Measurements from ENCODE around the gene SLC12A3.
"Not testable (repeated sequence)": the region's sequence is repeated elsewhere in the genome, so short reads cannot be mapped to it uniquely, and the experiment has no call there.

Gene SLC12A3

DNA sequence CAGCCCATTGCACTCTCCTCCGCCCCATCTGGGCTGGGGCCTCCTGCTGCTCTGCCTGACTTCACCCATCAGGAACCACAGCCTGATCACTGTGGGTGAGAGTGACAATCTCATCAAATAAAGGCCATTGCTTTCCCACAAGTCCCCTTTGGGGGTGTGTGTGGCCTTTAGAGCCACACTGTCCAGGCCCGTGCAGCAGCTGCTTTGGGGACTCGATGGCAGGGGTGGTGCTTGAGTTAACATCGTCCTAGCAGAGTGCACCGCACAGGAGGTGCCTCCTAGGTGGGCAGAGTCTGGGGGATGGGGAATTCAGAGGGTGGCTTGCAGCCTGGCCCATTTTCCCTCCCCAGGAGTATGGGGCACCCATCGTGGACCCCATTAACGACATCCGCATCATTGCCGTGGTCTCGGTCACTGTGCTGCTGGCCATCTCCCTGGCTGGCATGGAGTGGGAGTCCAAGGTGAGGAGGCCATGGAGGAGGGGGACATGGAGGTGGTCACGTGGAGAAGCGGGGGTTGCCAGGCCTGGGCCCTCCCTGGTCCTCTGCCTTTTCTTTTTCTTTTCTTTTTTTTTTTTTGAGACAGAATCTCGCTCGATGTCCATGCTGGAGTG is 5.4 kb downstream of the SLC12A3 start:
- no peak for DNase-seq

DNA sequence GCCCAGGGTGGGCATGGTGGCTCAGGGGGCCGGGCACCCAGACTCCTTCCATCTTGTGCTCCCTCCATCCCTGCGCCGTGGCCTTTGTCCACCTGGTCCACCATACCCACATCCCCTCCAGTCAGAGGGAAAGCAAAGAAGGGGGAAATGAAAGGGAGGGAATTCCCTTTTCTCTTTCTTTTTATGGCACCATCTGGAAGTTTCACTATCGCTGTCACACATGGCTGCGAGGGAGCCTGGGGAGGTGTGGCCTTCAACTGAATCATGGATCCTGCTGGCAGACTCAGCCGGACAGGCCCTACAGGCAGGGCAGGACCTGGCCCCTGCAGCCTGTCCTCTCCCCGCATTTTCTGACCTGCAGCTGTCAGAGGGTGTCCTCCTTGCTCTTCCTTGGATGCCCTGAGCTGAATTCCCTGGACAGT is 6.2 kb downstream of the SLC12A3 start:
- no peak for DNase-seq

DNA sequence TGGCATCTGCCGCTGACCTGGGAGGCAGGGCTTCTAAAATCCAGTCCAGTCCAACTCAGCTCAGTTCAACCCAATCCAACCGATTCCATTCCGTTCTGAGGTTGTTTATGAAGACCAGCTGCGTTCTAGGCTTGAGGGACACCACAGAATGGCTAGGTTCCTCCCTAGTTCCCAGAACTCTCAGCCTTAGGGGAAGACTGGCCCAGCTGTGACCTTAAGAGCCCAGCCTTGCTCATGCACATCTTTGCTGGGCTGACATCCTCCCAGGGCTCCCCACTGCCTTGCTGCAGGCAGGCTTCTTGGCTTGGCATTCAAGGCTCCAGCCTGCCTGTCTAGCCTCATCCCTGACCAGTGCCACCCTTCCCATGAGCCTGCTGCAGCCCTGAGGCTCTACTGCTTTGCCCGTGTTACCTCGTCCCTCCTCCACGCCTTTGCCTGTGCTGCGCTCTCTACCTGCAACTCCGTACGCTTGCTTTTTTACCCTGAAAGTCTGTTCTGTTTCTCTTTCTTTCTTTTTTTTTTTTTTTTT is 7.9 kb downstream of the SLC12A3 start:
- DNase-seq = no peak

DNA sequence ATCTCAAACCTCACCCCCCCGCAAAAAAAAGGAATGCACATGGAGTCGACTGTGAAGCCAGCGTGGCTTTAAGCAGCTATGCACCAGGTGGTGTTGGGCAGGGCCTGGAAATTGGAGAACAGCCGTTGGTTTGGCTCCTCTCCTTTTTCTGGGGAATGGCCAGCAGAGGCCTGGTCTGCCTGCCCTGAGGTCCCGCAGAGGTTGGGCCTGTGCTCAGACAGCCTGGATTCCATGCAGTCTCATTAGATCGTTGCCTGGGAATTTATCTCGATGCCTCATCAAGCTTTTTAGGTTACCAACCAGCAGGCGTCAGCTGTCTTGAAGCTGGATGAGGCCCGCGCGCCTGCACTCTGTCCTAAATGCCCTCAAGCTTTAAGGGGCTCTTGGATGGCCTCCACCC is 9.8 kb downstream of the SLC12A3 start:
- no peak for DNase-seq

DNA sequence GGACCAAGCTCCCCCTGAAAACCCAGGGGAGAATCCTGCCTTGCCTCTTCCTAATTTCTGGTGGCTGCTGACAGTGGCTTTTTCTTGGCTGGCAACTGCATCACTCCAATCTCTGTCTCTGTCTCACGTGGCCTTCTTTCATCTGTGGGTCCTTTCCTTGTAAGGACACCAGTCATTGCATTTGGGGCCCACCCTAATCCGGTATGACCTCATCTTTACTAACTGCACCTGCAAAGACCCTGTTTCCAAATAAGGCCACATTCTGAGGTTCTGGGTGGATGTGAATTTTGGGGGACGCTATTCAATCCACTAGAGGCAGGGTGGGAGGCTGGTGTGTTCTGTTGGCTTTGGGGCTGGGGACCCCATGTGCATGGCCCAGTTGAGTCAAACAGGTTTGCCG is 11.0 kb downstream of the SLC12A3 start:
- DNase-seq = no peak

DNA sequence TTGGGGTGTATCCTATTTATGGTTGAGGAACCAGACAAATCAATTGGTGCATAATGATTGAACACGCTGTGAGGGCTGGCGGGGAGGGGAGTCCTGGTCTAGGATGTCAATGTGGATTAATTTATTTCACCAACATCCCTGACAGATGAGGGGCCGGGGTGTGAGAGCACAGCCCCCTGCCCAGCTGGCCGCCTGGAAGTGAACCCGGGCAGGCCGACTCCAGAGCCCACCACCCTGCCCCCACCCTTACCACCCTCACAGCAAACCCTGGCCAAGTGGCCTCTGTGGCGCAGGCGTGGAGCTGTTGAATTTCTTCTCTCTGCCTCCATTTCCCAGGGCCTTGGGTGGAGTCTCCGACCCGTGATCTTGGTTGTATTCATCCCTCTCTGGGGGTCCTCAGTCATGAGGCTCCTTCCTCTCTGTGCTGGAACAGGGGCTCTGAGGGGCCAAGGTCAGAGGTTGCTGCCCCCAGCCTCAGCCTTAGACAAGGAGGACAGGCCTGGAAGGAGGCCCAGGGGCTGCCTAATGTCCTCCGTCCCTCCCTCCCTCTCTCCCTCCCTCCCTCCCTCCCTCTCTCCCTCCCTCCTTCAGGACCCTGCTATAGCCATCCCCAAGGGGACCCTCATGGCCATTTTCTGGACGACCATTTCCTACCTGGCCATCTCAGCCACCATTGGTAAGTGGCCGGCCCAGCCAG is 12.6 kb downstream of the SLC12A3 start:
- DNase-seq = no peak

DNA sequence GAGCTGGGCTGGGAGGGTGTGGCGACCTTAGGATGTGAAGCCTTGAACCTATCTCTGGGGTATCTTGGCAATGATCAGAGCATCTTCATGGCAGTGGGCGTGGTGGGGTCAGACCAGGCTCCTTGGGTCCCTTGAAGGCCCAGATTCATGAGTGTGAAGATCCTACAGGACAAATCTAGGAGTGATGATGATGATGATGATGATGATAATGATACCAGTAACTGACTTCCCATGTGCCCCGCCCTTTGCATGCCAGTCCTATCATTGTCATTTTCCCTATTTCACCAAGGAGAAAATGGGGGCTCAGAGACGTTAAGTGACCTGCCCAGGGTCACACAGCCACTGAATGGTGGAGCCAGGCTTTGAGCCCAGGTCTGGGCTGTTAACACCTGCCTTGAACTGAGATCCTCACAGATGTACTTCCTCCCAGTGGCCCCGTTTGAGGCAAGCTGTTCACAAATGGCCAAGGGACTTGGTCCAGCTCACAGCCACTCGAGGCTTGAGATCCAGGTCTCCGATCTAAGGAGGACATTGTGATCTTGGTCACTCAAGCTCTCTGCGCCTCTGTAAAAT is 13.4 kb downstream of the SLC12A3 start:
- DNase-seq = no peak

DNA sequence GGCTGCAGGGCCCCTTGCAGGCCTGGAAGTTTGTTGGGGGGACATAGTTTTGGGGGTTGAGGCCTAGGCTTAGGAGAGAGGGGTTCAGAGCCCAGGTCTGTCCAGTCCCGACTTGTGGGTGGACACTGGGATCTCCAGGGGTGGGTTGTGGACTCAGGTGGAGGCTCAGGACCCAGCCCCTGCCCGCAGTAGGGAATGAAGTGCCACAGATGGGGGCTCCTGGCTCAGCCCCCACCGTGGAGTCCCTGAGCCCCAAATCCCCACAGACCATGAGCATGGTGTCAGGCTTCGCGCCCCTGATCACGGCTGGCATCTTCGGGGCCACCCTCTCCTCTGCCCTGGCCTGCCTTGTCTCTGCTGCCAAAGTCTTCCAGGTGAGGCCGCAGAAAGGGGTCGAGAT is 14.3 kb downstream of the SLC12A3 start:
- no peak for DNase-seq

DNA sequence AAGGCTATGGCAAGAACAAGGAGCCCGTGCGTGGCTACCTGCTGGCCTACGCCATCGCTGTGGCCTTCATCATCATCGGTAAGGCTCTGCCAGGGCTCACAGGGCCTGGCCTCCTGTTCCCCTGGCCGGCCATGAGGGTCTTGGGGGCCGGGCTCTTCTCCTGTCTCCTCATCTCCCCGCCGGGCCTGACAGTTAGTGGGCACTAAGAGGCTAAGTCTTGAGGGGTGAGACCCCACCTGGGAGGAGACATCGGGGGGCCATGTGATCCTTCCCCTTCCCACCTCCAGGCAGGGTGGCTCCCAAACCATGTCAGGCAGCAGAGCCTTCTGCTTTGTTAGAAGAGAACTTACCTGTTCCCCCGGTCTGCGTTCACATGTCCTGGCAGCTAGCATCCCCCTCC is 15.2 kb downstream of the SLC12A3 start:
- DNase-seq = no peak

DNA sequence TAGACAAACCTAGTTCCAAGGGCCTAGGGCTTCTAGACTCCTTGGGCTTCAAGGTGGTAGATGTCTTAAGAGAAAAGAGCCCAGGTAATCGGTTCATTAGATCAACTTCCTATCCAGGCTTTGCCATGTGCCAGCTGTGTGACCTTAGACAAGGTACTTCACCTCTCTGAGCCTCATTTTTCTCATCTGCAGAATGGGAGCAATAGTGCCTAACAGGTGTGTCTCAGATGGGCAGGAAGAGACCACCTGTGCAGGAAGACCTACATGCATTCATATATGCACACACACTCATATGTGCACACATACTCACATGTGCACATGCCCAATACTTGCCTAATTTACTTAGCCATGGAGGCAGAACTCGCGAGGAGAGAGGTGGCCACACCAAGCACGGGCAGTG is 15.7 kb downstream of the SLC12A3 start:
- no peak for DNase-seq

DNA sequence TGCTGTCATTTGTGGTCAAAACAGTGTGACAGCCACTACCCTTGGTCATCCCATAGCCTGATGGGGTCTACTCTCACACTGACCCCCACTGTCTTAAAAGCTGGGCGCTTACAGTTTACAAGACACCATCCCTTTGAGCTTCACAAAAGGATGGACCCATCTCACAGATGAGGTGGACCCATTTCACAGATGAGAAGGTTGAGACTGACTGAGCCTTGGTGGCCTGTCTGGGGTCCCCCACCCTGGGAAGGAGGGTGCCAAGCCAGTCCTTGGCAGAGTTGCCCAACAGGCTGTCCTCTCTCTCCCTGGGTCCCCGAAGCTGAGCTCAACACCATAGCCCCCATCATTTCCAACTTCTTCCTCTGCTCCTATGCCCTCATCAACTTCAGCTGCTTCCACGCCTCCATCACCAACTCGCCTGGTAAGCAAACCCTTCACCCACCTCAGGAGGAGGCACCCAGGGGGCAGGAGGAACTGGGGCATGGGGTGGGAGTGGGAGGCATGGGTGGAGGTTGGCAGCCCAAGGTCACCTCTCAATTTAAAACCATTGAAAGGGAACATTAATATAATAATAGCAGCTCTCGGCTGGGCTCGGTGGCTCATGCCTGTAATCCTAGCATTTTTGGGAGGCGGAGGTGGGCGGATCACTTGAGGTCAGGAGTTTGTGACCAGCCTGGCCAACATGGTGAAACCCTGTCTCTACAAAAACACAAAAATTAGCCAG is 17.2 kb downstream of the SLC12A3 start:
- DNase-seq = no peak

DNA sequence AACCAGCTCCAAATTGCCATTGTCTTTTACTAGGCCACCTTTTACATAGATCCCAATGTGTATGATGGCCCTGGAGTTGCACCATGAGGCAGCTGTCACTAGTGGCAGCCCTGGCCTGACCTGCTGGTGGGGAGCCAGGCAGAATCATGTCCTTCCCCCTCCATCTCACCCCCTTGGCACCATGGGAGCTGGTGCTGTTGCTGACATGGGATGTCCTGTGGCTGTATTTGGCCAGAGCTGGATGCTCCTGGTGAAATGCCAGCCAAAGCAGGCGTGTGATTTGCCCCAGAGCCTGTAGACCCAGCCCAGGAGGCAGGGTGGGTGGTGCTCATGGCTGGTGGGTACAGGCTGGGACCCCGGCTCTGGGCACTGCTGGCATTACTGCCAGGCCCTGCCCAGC is 18.6 kb downstream of the SLC12A3 start:
- DNase-seq = no peak

DNA sequence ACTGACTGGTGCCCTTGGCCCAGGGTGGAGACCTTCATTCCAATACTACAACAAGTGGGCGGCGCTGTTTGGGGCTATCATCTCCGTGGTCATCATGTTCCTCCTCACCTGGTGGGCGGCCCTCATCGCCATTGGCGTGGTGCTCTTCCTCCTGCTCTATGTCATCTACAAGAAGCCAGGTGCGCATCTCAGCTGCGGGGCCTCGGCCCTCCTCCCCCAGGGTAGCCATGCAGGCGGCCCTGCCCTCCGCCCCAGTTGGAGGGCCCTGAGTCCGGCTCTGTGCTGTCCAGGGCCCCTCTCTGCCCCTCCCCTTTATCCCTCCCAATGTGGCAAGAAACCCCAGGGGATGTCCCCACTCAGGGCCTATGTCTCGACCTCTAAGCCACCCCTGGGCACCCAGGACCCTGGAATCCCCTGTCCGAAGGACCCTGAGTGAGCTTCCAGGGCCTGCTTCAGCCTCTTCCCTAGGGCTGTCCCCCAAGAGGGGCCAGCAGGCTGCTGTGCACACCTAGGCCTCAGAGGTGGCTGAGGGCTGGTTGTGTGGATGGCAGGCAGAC is 19.1 kb downstream of the SLC12A3 start:
- DNase-seq = no peak

DNA sequence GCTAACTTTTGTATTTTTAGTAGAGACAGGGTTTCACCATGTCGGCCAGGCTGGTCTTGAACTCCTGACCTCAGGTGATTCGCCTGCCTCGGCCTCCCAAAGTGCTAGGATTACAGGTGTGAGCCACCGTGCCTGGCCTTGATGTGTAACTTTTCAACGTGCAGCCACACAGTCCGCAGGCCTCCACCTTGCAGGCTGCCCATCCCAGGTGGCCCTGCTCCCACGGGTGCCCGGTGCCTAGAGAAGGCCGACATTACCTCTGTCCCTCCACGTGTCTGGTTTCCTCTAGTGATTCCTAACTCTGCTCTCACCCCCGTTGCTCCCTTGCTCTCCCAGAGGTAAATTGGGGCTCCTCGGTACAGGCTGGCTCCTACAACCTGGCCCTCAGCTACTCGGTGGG is 19.9 kb downstream of the SLC12A3 start:
- not testable (repeated sequence) for DNase-seq

DNA sequence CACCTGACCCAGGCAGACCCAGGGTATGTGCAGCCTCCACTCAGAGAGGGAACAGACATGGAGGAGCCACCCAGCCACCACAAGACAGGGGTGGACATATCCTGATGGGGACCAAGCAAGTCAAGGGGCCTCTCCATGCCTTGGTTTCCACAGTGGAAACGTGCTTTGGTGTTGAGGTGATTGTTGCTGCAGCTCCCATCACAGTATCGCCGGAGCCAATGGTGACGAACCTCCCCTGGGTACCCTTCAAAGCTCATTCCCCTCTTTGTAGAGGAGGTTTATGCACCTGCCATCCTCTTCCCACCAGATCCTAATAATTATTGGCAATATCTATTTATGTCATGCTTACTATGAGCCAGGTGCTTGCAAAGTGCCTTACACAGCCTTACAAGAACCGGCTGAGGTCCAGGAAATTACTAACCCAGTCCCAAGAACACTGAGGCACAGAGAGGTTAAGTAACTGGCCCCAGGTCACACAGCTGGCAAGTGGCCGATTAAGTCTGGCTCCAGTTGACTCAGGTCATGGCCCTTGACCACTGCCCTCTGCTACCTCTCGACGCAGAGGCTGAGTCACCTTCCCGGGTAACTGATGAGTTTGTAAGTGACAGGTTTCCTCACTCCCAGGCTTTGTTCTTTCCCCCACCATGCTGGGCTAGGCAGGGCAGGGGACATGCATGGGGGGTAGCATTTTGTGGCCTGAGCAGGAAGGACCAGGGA is 20.6 kb downstream of the SLC12A3 start:
- DNase-seq = no peak

DNA sequence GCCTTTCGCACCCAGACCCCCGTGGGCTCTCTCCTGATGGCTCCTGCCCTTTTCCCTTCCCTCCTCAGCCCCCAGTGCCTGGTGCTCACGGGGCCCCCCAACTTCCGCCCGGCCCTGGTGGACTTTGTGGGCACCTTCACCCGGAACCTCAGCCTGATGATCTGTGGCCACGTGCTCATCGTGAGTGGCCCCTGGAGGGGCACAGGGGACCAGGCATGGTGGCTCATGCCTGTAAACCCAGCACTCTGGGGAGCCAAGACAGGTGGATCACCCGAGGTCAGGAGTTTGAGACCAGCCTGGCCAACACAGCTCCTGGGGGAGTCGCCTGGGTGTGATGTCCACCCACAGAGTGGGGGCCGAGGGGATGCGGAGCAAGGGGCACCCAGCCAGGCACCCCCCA is 21.3 kb downstream of the SLC12A3 start:
- no peak for DNase-seq

DNA sequence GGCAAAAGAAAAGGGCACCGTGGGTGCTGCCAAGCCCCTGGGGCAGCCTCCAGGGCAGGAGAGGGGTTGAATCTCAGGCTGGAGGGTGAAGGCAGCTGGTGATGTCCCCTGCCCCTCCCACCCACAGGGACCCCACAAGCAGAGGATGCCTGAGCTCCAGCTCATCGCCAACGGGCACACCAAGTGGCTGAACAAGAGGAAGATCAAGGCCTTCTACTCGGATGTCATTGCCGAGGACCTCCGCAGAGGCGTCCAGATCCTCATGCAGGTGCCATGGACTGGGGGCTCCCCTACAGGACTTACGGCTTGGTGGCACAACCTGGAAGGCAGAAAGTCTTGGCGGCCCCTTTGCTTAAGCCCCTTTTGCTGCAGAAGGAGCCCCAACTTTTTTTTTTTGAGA is 21.8 kb downstream of the SLC12A3 start:
- no peak for DNase-seq

DNA sequence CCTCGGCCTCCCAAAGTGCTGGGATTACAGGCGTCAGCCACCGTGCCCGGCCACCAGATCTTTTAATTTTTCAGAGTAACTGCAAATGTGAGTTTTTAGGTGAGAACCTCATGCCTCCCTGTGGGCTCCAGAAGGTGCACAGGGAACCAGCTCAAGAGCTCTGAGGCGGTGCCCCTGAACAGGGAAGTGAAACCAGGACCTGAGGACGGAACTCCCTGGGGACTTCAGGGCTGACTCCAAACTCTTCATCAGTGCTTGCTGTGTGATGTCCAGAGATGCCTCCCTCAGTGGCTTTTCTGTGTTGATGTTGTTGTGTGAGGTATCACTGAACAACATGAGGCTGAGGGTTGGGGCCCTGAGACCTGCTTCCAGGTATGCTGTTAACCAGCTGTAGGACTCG is 23.8 kb downstream of the SLC12A3 start:
- no peak for DNase-seq

DNA sequence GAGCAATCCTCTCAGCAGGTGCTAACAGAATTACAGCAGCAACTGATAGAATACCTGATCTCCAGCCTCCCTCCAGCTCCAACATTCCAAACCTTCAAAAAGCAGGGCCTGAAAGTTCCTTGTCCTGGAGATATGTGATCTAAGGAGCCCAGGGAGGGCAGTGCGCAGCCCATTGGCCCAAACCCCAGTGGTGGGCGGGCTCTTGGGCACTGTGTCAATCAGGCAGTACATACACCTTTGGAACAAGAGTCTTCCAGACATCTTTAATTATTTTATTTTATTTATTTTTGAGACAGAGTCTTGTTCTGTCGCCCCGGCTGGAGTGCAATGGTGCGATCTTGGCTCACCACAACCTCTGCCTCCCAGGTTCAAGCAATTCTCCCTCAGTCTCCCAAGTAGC is 24.2 kb downstream of the SLC12A3 start:
- no peak for DNase-seq

DNA sequence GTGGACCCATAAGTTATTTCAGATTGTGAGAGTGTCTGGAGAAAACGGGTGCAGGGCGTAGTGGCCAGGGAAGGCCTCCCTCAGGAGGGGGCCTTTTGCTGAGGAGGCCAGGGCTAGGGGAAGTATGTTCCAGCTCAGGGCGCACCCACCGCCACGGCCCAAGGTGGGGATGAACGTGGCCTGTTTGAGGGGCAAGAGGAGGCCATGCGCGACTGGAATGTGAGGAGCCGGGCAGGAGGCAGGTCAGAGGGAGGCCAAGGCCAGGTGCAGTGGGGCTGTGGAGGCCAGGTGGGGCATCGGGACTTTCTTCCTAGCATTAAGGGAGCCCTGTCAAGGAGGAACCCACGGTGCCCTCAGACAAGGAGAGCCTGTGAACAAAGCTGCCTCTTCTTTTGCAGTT is 26.7 kb downstream of the SLC12A3 start:
- DNase-seq = no peak

DNA sequence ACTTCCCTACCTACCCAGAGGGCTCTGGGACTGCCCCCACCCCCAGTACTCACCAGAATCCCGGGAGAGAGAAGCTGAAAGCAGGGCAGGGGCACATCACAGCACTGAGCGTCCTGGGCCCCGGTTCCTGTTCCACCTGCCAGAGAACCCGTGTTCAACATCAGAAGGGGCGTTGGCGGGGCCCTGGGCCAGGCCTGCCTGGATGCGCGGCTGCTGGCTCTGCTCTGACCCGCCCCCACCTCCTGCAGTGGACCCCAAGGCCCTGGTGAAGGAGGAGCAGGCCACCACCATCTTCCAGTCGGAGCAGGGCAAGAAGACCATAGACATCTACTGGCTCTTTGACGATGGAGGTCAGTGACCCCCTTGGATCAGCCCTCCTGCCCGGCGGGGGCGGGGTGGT is 27.7 kb downstream of the SLC12A3 start:
- no peak for DNase-seq

DNA sequence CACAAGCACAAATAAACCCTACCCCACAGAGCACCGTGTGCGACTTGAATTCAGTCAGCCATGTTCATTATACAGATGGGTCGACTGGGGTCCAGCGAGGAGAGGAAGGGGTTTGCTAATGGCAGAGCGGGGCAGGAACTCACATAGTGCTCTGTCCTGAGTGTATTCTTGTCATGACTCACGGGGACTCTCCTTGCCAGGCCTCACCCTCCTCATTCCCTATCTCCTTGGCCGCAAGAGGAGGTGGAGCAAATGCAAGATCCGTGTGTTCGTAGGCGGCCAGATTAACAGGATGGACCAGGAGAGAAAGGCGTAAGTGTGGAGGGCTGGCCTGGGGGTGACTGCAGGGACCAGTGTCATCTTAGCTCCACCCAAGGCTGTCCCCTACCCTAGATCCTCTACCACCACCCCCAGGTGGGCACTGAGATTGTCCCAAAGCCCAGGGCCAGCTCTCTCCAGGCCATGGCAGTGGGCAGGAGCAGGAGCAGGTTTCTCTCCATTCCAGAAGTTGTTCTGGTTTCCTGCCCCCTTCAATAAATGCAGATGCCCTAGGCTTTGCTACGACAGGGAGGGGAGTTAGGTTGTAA is 29.4 kb downstream of the SLC12A3 start:
- no peak for DNase-seq
